ENCODE results near the gene TREM1.
A peak's percentile ranks its signal among the peaks of the same experiment; 100 is the strongest.

- TF ChIP-seq POLR2A (IDR thresholded peaks at IDR 0.05) (no peak), CTCF (IDR thresholded peaks at IDR 0.05) (peak; percentile 95 to 100 (median 98))
Measured at GRCh38 chr6:41318654-41319565, 32.4 kb upstream of the TREM1 start.
